CD1c-positive myeloid dendritic cell (primary cell): Measurements from ENCODE around the gene TMEM131.

Source experiments
- DNase-seq: peaks from one replicate; pipeline ENCODE4 v3.0.0-alpha.2; 2016; ENCODE audit errors: extremely low spot score

TMEM131 gene

GRCh38 chr2:98020516-98020915 is 24.8 kb upstream of the TMEM131 start:
- no peak for DNase-seq

GRCh38 chr2:98016908-98017670 is 21.3 kb upstream of the TMEM131 start:
- peak; percentile 22 for DNase-seq

- DNase-seq = peak; percentile 76
These were observed 19.9 kb upstream of the TMEM131 start for GRCh38 chr2:98015671-98016070.

DNA sequence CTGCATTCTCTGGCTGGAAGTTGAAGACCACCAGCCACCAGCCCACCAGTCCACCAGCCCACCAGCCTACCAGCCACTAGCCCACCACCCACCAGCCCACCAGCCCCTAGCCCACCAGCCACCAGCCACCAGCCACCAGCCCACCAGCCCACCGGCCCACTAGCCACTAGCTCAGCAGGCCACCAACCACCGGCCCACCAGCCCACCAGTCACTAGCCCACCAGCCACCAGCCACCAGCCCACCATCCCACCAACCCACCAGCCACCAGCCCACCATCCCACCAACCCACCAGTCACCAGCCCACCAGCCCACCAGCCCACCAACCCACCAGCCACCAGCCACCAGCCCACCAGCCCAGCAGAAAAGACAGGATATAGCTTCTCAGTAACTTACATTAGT is 18.6 kb upstream of the TMEM131 start:
- DNase-seq = no peak

- DNase-seq = peak; percentile 86
These were observed 17.8 kb upstream of the TMEM131 start for GRCh38 chr2:98013407-98014042.

DNA sequence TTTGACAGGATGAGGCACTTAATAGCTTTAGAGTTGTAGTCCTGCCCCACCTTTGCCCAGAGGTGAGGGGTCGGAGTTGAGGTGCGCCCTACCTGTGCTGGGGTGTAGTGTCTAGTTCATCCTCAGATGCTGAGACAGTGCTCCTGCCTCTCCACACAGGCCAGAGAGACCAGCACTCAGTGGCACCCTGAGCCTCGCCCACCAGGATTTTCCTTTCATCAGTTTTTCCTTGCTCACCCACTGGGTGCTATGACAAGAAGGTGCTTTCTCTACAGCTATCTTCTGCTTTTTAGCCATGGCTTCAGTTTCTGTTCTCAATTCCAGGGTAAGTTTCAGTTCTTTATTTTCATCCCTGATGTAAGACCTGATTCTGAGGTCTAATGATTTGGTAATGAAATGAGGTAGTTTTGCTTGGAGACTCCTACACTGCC is 16.8 kb upstream of the TMEM131 start:
- peak; percentile 96 for DNase-seq

DNA sequence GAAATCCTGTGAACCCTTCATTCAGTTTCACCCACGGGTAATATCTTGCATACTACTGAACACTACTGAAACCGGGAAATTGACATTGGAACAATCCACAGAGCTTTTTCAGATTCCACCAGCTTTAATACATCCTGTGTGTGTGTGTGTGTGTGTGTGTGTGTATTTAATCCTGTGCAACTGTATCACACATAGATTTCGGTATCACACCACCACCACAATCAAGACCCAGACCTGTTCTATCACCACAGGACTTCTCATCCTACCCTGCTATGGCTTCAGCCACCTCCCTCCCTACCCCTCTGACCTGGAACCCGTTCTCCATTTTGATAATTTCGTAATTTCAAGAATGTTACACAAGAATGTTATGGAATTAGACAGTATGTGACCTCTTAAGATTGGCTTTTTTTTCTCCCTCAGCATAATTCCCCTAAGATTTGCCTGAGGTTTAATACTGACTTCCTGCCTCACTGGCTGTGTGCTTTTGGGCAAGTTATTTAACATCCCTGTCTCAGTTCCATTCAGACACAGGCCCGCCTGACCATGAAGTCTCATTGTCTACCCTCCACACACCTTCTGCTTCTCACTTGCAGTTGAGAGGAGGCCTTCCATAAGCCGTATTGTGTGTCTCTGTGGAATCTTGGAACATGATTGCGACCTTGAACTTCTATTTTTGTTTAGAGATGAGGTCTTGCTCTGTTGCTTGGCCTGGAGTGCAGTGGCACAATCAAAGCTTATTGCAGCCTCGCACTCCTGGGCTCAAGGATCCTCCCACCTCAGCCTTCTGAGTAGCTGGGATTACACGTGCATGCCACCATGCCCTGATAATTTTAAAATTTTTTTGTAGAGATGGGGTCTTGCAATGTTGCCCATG is 14.4 kb upstream of the TMEM131 start:
- peak; percentile 59 for DNase-seq

DNA sequence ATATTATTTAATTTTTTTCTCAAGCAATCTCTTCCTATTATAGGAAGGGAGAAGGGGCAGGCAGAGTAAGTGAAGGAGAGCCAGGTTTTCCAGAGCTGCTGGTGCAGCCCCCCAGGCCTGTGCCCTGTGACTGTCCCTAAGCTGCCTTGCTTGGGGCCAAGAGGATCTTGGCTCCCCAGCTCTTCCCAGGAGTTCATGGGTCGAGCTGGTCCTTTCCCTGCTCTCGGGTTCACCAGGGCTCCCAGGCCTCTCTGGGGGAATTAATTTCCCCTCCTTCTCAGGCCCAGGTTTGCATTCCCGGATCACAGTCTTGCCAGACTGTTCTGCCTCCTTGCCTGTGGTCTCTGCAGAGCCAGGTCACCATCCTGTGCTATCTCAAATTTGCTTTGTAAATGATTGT is 12.7 kb upstream of the TMEM131 start:
- no peak for DNase-seq

DNA sequence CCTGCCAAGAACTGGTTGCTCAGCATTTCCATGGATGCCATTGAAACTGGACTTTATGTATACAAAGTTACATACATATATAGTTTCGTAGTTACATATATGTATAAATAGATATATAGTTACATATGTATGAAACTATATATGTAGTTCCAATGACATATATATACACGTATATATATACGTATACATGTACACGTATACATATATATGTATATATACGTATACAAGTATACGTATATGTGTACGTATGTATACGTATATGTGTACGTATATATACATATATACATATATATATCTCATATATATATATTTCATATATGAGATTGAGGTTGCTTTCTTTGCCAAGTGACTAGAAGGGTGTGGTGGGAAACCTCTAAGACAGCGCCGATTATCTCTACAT is 10.6 kb upstream of the TMEM131 start:
- DNase-seq = no peak

GRCh38 chr2:98004613-98005012 is 8.9 kb upstream of the TMEM131 start:
- DNase-seq = no peak

- DNase-seq = no peak
These were observed 8.3 kb upstream of the TMEM131 start for GRCh38 chr2:98004047-98004446.

- no peak for DNase-seq
These were observed 3.8 kb upstream of the TMEM131 start for GRCh38 chr2:97999536-97999935.

- DNase-seq = no peak
These were observed 2.8 kb upstream of the TMEM131 start for GRCh38 chr2:97998431-97999005.

DNA sequence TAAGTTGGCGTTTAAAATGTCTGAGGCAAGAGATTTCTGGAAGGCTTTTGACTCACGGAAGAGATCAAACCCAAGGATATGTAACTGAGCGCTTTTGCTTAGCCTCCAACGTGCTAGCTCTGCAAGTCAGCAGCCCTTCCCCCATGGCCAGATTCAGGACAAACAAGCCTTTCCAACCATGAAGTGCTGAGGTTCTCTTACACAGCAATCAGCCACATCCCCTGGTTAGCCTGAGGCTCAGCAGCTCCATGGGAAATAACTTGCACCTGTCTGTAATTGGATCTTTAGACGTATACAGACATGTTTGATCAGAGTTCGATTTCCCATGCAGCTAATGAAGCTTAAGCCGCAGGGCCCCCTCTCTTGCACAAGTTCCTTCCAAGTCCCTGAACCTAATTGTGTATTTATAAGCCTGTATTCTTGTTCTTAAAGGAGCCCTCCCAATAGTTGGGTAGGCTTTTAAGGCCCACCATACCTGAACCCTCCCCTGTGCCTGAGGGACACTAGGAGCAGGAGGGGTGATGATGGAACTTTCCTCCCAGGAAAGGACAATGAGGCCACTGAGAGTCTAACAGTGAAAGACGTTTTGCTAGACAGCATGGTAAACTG is 2.1 kb upstream of the TMEM131 start:
- DNase-seq = no peak

DNA sequence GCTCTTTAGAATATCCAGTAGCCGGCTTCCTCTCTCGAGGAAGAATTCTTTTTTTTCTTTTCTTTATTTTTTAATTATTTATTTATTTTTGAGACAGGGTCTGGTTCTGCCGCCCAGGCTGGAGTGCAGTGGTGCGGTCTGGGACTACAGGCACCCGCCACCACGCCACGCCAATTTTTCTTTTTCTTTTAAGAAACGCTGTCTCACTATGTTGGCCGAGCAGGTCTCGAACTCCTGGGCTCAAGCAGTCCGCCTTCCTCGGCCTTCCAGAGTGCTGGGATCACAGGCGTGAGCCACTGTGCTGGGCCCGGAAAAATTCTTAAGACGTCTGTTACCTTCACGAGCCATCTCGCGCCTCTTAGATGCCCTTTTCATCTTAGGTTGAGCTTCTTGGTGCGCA is 931 bp upstream of the TMEM131 start:
- no peak for DNase-seq

DNA sequence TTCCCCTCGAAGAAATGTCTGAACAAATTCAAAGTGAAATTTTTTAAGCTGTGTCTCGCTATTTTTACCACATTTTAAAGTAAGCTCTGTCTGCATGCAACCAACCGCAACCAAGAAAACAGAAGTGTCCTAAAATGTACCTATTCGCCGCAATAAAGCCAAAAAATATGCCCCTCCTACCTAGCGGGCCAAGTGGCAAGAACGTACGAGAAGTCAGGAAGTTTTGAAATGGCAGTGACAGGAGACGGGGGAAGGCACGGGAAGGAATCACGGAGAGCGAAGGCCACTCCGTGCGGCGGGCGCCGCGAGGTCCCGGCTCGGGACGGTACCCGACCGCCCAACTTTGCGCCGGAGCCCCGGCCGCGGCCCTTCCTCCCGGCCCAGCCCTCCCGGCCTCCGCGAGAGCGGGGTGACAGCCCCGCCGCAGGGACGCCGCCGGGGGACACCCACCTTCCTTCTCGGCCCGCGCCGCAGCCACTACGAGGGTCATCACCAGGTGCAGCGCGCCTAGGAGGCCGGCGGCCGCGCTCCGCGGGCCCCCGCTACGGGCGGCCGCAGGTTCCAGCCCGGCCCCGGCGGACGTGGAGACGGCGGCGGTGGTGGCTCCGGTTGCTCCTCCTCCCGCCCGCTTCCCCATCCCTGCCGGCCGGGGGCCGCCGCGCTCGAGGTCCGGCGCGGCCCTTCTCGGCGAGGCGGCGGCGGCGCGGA is 568 bp downstream of the TMEM131 start:
- peak; percentile 78 for DNase-seq

- DNase-seq = peak; percentile 57
These were observed 1.3 kb downstream of the TMEM131 start for GRCh38 chr2:97994476-97994875.

- no peak for DNase-seq
These were observed 1.8 kb downstream of the TMEM131 start for GRCh38 chr2:97993926-97994325.

DNA sequence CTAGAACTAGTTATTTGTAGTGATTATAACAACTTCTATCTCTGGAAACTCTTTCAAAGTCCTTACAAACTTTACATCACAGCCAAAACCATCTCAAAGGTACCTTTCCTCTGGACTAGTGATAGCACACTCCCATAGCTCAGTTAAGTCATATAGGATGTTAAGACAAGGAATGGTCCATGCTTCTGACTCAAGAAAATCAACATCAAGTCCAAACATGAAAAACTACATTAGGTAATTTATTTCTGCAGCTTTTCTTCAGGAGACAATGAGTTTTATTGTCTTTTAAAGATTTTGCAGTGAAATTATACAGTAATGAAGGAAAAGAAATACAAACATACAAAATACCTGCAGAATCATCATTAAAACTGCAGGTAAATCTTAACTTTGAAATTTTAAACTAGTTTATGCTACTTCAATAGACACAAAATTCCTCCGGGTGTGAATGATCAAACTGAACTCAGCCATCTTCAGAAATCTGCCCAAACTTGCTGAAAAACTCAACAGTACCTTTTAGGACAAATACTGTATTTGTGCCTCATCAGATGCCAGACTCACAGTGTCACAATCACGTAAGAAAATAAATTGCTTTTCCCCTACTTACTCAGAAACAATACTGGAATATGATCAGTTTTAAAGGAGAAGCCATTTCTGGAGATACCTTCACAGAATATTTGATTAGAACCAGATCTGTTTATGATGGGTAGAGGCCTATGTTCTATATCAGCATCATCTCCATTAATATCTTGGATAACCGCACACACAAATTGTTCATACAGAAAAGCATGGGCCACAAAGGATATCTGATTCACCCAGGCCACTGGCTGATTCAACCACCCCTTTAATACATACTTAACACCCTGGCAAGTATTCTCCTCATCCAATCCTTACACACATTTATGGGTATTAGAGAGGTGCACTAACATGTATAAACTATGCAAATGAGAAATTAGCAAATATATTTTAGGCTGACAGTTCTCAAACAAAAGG is 2.6 kb downstream of the TMEM131 start:
- DNase-seq = no peak
